GM12878 (cell line): Measurements from ENCODE around the gene PTK6. TPM values are rescaled to one million over a fixed set of nuclear protein-coding genes. Genes with fewer than 3 reads are reported as not detected.

ENCODE experiments used
- ATF7 ChIP-seq: fragments of 450-650 bp; IDR thresholded peaks from 2 replicates; pipeline ENCODE4 v1.6.1; 2016; ENCODE audit warnings: low read depth, mild to moderate bottlenecking
- CHD1 ChIP-seq: IDR thresholded peaks from 2 replicates; pipeline ENCODE4 v1.6.1; 2012; ENCODE audit warnings: low read depth, low read length, improper control_type of control experiment
- CUX1 ChIP-seq: IDR thresholded peaks from 2 replicates; pipeline ENCODE4 v1.6.1; 2012; ENCODE audit warnings: improper control_type of control experiment, low read depth, low read length; ENCODE audit not compliant: insufficient replicate concordance
- FOS ChIP-seq: IDR thresholded peaks from 3 replicates; pipeline ENCODE4 v1.6.1; 2011; ENCODE audit warnings: borderline replicate concordance; ENCODE audit not compliant: insufficient read length; ENCODE audit errors: extremely low read depth
- FOXM1 ChIP-seq: IDR thresholded peaks from 2 replicates; pipeline ENCODE4 v1.6.1; 2012; ENCODE audit warnings: low read depth, mild to moderate bottlenecking, inconsistent platforms, low read length, moderate library complexity
- GATAD2B ChIP-seq: fragments of 450-650 bp; conservative IDR thresholded peaks from 2 replicates; pipeline ENCODE4 v1.6.1; 2017; ENCODE audit warnings: low read depth, mild to moderate bottlenecking, moderate library complexity
- HDGF ChIP-seq: fragments of 450-650 bp; IDR thresholded peaks from 2 replicates; pipeline ENCODE4 v1.6.1; 2016; ENCODE audit warnings: antibody characterized with exemption
- MAX ChIP-seq: IDR thresholded peaks from 2 replicates; pipeline ENCODE4 v1.6.1; 2012; ENCODE audit warnings: low read depth, low read length, improper control_type of control experiment
- PRDM15 ChIP-seq: fragments of 450-650 bp; formaldehyde crosslinking; IDR thresholded peaks from 2 replicates; pipeline ENCODE4 v1.4.0; 2020; ENCODE audit warnings: mild to moderate bottlenecking, moderate library complexity
- RB1 ChIP-seq: fragments of 450-650 bp; formaldehyde crosslinking; IDR thresholded peaks from 2 replicates; pipeline ENCODE4 v1.6.1; 2017; ENCODE audit warnings: mild to moderate bottlenecking, borderline replicate concordance
- RUNX3 ChIP-seq: IDR thresholded peaks from 2 replicates; pipeline ENCODE4 v1.6.1; 2012; ENCODE audit warnings: low read length, inconsistent platforms
- SP1 ChIP-seq: IDR thresholded peaks from one replicate; pipeline ENCODE4 v1.6.1; 2011; ENCODE audit warnings: low read depth, low read length
- SRF ChIP-seq, 2 experiments: IDR thresholded peaks; 2 replicates each; pipeline ENCODE4 v1.6.1; 2011; ENCODE audit warnings: low read depth in 2 of 2, low read length in 2 of 2, mild to moderate bottlenecking in 1 of 2, moderate library complexity in 1 of 2
- USF2 ChIP-seq: IDR thresholded peaks from 2 replicates; pipeline ENCODE4 v1.6.1; 2011; ENCODE audit warnings: low read depth, low read length, improper control_type of control experiment, borderline replicate concordance
- ZBTB4 ChIP-seq: fragments of 450-650 bp; formaldehyde crosslinking; IDR thresholded peaks from 2 replicates; pipeline ENCODE4 v1.4.0; 2022; ENCODE audit warnings: mild to moderate bottlenecking, moderate library complexity
- polyA plus RNA-seq, 11 experiments: library from polyadenylated mRNA; depleted of rRNA in 4 of 11; unstranded in 6 of 11; stranded (reverse) in 5 of 11; fragments of >200 nt; fragmentation: Nextera tagmentation in 4 of 11; fragmentation: Illumina TruSeq in 1 of 11; extraction: Ambion mirVana in 4 of 11; extraction: Trizol in 1 of 11; gene quantifications; 1 replicate in 1 of 11; 2 replicates in 10 of 11; pipeline versions ENCODE4 v1.2.1 to v1.2.3, GENCODE V29; 2011 to 2016; ENCODE audit warnings: inconsistent platforms in 2 of 11, missing spikeins in 2 of 11, low read depth in 1 of 11
- total RNA-seq, 4 experiments: library from RNA; depleted of rRNA in 3 of 4; stranded (reverse); fragments of >200 nt in 3 of 4; fragmentation: Illumina TruSeq in 1 of 4; extraction: Trizol in 1 of 4; gene quantifications; 2 replicates each; pipeline versions ENCODE4 v1.2.1 to v1.2.3, GENCODE V29; 2013 to 2021

PTK6 gene
- total and polyA plus RNA-seq, 10 of the 15 experiments (the other 5 are each of a cell fraction or from before 2014, with no cell fraction given) = 0.02 to 0.21 (median 0.09) TPM; not detected in 3

- TF ChIP-seq CUX1 (no peak), GATAD2B (peak; percentile 19; the same call in 1 of the 2 replicates), SP1 (no peak), HDGF (no peak), PRDM15 (no peak), RUNX3 (peak; percentile 25; the same call in 1 of the 2 replicates), ZBTB4 (CRISPR knock-in tag) (no peak), ATF7 (peak; percentile 65), MAX (no peak), FOXM1 (no peak), CHD1 (no peak), SRF (IDR thresholded peaks at IDR 0.05; ENCODE audit: low read depth in 2 of 2, low read length in 2 of 2) (no peak), FOS (no peak), RB1 (no peak), USF2 (no peak)
Measured at GRCh38 chr20:63554361-63555278, 17.4 kb upstream of the PTK6 start (continued).
